Psoas muscle (tissue), 8 donors: ENCODE data around the gene TM6SF1. TPM values are rescaled to one million over a fixed set of nuclear protein-coding genes. Genes with fewer than 3 reads are reported as not detected.

Source experiments
- ATAC-seq, 4 donors: fragments of 200-7000 bp; cut with Tn5 transposase; one replicate each; pipeline ENCODE4 v1.9.1; 2020; ENCODE audit warnings: moderate library complexity in 3 of 4, mild to moderate bottlenecking in 2 of 4
- DNase-seq, 2 donors: peaks; one replicate each; pipeline ENCODE4 v3.0.0-alpha.2; 2020
- H3K27ac ChIP-seq: fragments of 200-600 bp; one replicate; pipeline ENCODE4 v1.8.0; 2022
- H3K27me3 ChIP-seq, 3 donors: fragments of 200-600 bp in 1 of 3; one replicate each; pipeline versions ENCODE4 v1.6.1 to v1.8.0; 2013 to 2022; ENCODE audit warnings: low read length in 2 of 3, mild to moderate bottlenecking in 2 of 3, moderate library complexity in 1 of 3; ENCODE audit not compliant: insufficient read depth in 3 of 3
- H3K36me3 ChIP-seq, 2 donors: fragments of 200-600 bp in 1 of 2; one replicate each; pipeline versions ENCODE4 v1.6.1 to v1.8.0; 2013 to 2022; ENCODE audit warnings: low read depth in 1 of 2, mild to moderate bottlenecking in 1 of 2, moderate library complexity in 1 of 2; ENCODE audit not compliant: insufficient read depth in 1 of 2
- H3K4me1 ChIP-seq: fragments of 200-600 bp; one replicate; pipeline ENCODE4 v1.8.0; 2022
- H3K4me3 ChIP-seq: fragments of 200-600 bp; one replicate; pipeline ENCODE4 v1.8.0; 2022; ENCODE audit warnings: mild to moderate bottlenecking
- H3K9me3 ChIP-seq: fragments of 200-600 bp; one replicate; pipeline ENCODE4 v1.8.0; 2022
- WGBS, 3 donors: extraction: QIAGEN DNeasy Blood & Tissue Kit; methylation state at CpG; one replicate each; pipeline versions ENCODE4 v1.1.6 to v1.1.7; 2013; 5-methylcytosine and 5-hydroxymethylcytosine counted together
- intact Hi-C, 2 donors: fragments of 100-400 bp; cut with DNase I; formaldehyde crosslinking; loops; one replicate each; pipeline versions ENCODE4 v1.11.0 to v1.14.2; 2022
- long read RNA-seq, 2 donors: library from polyadenylated mRNA; unstranded; transcript quantifications; one replicate each; pipeline ENCODE4 v2.0.0, GENCODE V29; 2021
- polyA plus RNA-seq, 3 donors: library from polyadenylated mRNA; stranded (reverse); fragments of 200-250 nt; gene quantifications; one replicate each; pipeline ENCODE4 v1.2.3, GENCODE V29; 2013
- total RNA-seq, 4 donors: library from RNA; stranded (reverse); fragmentation: NEBNext Ultra II Directional in 2 of 4; extraction: Animal tissue kit (Norgen Biotek cat#: 25700) in 2 of 4; gene quantifications; one replicate each; pipeline versions ENCODE4 v1.2.1 to v1.2.4, GENCODE V29; 2021 to 2023
- TF ChIP-seq, protein P1 (sequence below): fragments of 200-600 bp; IDR thresholded peaks from one replicate; pipeline ENCODE4 v1.8.0; 2022; ENCODE audit warnings: antibody characterized with exemption
- donor health status: healthy with polysubstance abuse.
- donor health status: DM: no; HTN: no; CAD: no; lungs with moderate emphysema.
- donor health status: Bipolar disorder and iron deficiency.
- donor health status: healthy.
- donor health status: DM: yes; HTN: yes; CAD: no.
- donor health status: DM: no; HTN: no; CAD: no.
- donor health status: DM: no; HTN: no; CAD: no.
- donor health status: DM: yes; HTN: yes; CAD: no.

TM6SF1 gene
- total RNA-seq (10 to 100 TPM in 3 of 4 donors, 1 to 10 TPM in 1; 9.2 to 23.4 (median 16.5) TPM), polyA plus RNA-seq (10 to 100 TPM; 10.7 to 17.5 (median 13.8) TPM)
- long read RNA-seq, donor 1, partial matches to known transcripts: 0 of 8 reads
- long read RNA-seq, donor 1, other reads (novel, unspliced or antisense): 4 of 8 reads
- long read RNA-seq, donor 2, transcript TM6SF1-202 (10 exons, 2,074 nt): major isoform, 21 of 34 reads
- long read RNA-seq, donor 2, partial matches to known transcripts: 0 of 34 reads
- long read RNA-seq, donor 2, other reads (novel, unspliced or antisense): 13 of 34 reads

DNA sequence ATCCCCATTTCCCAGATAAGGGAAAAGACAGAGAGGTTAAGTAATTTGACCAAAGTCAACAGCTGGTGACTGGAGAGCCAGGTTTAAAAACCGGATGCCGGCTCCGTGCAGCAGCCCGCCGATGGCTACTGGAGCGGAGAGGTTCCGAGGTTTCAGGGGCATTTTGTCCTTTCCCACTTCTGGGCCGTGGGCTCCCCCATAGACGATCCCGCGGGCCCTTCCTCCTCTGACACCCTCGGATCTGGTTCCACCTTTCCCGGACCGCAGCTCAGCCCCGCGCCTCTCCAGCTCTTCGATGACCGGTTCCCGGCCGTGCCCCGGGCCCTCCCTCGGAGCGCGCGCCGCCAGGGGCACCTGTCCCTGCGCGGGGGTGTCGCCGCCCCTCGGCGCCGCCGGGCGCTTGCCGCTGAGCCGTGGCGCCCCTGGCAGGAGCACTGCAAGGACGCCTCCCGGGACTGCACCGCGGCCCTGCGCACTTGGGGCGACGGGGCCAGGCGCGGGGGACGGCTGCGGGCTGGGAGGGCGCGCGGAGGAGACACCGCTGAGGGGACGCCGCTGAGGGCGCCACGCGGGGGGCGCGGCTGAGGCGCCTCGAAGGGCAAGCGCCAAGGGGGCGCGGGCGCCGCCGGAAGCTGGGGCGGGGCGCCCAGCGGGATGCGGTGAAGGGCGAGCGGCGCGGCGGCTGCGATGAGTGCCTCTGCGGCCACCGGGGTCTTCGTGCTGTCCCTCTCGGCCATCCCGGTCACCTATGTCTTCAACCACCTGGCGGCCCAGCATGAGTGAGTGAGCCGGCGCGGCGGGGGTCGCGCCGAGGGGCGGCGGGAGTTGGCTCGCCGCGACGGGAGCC lies at the start of gene TM6SF1:
TSS of gene TM6SF1 (plus strand) at position 652 of the 847 bp plus-strand sequence. CDS start at position 688, 36 bp downstream.
- peak; percentile 81 to 88 (median 86) for ATAC-seq
- peak; percentile 58 to 83 for DNase-seq
- Histone ChIP-seq H3K9me3 (no peaks in the 10 kb centered on the region), H3K4me1 (peaks cover 14% of the 10 kb centered on the region), H3K27me3 (no peaks in the 10 kb centered on the region), H3K36me3 (no peaks in the 10 kb centered on the region), H3K4me3 (peak within 1 kb of the TSS; percentile 90), H3K27ac (peak within 1 kb of the TSS; percentile 85)
- intact Hi-C loops: loop anchor here (5.0 kb wide), 2 partner anchors 40 to 95 kb away; partner anchors contain the start of genes BTBD1 (in 2 of the 2) and C15orf40 (in 1 of the 2)
- TF ChIP-seq, protein P1, sequence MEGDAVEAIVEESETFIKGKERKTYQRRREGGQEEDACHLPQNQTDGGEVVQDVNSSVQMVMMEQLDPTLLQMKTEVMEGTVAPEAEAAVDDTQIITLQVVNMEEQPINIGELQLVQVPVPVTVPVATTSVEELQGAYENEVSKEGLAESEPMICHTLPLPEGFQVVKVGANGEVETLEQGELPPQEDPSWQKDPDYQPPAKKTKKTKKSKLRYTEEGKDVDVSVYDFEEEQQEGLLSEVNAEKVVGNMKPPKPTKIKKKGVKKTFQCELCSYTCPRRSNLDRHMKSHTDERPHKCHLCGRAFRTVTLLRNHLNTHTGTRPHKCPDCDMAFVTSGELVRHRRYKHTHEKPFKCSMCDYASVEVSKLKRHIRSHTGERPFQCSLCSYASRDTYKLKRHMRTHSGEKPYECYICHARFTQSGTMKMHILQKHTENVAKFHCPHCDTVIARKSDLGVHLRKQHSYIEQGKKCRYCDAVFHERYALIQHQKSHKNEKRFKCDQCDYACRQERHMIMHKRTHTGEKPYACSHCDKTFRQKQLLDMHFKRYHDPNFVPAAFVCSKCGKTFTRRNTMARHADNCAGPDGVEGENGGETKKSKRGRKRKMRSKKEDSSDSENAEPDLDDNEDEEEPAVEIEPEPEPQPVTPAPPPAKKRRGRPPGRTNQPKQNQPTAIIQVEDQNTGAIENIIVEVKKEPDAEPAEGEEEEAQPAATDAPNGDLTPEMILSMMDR: no peak
- WGBS, 3 donors: 0 to 1% (median 1%) methylated on average over 40 to 97 of the region's 97 CpGs

DNA sequence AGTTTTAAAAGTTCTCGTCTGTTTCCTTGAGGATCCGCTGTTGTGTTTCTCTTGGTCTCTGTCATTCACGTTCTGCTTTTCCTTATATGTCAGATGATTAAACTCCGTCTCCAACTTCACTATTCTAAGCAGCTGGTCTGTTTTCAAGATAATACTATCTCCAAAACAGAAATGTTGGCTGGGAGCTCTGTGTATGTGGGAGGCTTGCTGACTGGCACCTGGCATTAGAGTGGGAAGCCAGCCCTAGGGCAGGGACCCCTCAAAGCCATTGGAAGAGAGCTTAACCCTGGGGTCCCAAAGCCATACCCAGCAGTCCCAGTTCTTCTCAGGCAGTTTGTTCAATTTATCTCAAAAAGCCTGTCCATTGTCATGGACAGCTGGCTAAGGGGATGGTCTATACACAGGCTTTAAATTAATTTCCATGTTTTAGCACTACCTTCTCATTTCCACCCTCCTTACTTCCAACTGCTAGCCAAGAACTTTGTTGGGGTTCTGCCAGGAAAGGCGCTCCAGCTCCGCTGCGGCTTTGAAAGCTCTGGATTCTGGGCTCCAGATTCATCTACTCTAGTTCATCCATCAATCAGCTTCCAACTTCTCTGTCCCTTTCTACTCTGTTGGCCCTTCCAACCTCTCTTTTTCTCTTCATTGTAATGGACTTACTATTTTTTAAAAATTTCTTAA lies 49.6 kb upstream of the TM6SF1 start:
- TF ChIP-seq, protein P1: no peak
- Histone ChIP-seq H3K27me3 (no peaks in the 10 kb centered on the region), H3K4me1 (peaks cover 73% of the 10 kb centered on the region), H3K4me3 (peak overlapping the region; percentile 16), H3K9me3 (no peaks in the 10 kb centered on the region), H3K36me3 (peaks cover 0 to 33% of the 10 kb centered on the region in 2 donors), H3K27ac (peak overlapping the region; percentile 72)
- intact Hi-C loops: loop anchor here in 1 of 2 donors (5.0 kb wide), 1 partner anchor 46 kb away; the partner anchor contains the start of gene C15orf40
- 23 to 35% (median 27%) methylated on average over 7 of the region's 7 CpGs for WGBS, 3 donors
- DNase-seq (peak in 1 of 2 donors; percentile 57), ATAC-seq (peak in 3 of 4 donors; percentile 27 to 44 (median 36))

DNA sequence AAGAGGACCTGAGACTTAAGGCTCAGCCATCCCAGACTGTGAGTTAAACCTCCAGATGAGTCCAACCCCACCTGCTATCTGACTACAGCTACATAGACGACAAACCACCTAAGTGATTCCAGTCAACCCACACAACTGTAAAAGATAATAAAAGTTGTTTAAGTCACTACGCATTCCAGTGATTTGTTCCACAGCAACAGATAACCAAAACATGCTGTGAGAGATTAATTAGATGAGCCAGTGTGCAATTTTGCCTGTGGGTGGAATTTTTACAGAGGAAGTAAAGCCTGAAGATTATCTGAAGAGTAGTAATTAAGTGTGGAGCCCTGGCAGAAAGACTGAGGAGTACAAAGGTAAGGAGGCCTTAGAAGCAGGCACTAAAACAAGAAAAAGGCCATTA lies 45.8 kb upstream of the TM6SF1 start:
- DNase-seq: no peak
- Histone ChIP-seq H3K4me3 (peak overlapping the region; percentile 97), H3K9me3 (no peaks in the 10 kb centered on the region), H3K27ac (peak overlapping the region; percentile 99), H3K36me3 (peaks cover 0 to 5% of the 10 kb centered on the region in 2 donors), H3K4me1 (peaks cover 79% of the 10 kb centered on the region), H3K27me3 (no peaks in the 10 kb centered on the region)
- WGBS, 3 donors: 31 to 53% (median 38%) methylated on average over 2 of the region's 2 CpGs
- intact Hi-C loops: no loop called here
- TF ChIP-seq, protein P1: no peak
- ATAC-seq: no peak

DNA sequence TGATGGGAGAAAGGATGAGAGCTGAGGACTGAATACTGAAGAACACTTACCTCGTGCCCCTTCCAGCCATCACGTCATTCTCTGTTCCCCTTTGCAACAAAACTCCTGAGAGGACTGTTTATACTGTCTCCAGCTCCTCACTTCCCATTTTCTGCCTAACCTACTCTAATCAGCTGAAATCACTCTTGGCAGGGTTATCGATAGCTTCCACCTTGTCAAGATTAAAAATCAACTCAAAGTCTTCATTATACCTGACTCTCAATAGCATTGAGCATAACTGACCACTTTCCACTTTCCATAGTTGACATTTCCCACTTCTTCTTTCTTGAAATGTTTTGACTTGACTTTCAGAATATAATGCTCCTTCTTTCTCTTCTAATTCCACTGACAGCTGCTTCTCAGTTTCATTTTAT lies 44.7 kb upstream of the TM6SF1 start:
- Histone ChIP-seq H3K27me3 (no peaks in the 10 kb centered on the region), H3K4me1 (peaks cover 68% of the 10 kb centered on the region), H3K27ac (peak overlapping the region; percentile 99), H3K36me3 (peaks cover 0 to 5% of the 10 kb centered on the region in 2 donors), H3K9me3 (no peaks in the 10 kb centered on the region), H3K4me3 (peak overlapping the region; percentile 97)
- ATAC-seq (no peak), DNase-seq (no peak)
- WGBS, 3 donors: 41 to 49% (median 47%) methylated on average over 3 of the region's 3 CpGs
- TF ChIP-seq, protein P1: no peak
- intact Hi-C loops: no loop called here
